ENCODE measurements around the gene EPHA2.

DNA sequence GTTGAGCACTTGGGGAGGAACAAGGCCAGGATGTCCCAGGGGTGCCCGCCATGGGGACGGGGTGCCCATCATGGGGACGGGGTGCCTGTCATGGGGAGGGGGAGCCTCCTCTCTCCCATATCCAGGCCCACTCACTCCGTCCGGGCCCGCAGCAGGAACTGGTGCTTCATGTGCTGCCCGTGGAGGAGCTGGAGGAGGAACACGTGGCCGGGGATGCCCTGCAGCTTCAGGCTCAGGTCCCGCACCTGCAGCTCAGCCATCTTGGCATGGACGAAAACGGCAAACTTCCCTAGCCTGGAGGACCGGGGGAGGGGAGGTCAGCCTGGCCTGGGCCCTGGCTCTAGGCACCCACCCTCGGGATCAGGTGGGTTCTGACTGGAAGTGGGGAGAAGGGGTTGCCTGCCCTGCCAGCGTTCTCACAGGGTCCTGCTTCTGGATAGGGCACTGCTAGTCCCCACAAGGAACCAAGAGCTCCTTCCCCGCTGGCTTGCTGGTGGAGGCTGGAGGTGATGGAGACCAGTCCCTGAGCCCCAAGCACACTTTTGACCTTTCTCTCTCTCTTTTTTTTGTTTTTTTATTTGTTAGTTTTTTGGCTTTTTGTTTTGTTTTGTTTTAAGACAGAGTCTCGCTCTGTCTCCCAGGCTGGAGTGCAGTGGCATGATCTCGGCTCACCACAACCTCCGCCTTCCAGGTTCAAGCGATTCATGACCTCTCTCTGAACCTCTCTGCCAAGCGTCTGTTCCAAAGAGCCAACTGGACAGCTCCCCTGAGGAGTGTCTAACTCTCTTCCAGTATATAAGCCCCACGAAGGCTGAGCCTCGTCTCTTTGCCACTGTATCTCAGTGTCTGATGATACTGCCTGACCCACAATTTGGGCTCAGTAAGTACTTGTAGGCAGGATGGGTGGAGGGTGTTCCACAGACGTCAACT, 46.7 kb upstream of the EPHA2 start:
- TF ChIP-seq CTCF (conservative IDR thresholded peaks at IDR 0.05 in 1 of 2, IDR thresholded peaks at IDR 0.05 in 1 of 2; ENCODE audit: low read depth in 1 of 2, low read length in 2 of 2) (no peak), EZH2 (IDR thresholded peaks at IDR 0.05; ENCODE audit: low read length, missing control alignments) (no peak)

Data from fibroblast of lung (primary cell).